KOPT-K1 (cell line): ENCODE data around the gene CENPQ.
"Not testable (repeated sequence)": the region's sequence is repeated elsewhere in the genome, so short reads cannot be mapped to it uniquely, and the experiment has no call there.

Experiments used
- H3K27ac ChIP-seq: fragments of 200-600 bp; sonication (generic); 2 replicates; pipeline ENCODE4 v1.5.1; 2016; ENCODE audit warnings: antibody characterized with exemption, mild to moderate bottlenecking, low read depth, low read length; ENCODE audit not compliant: poor library complexity, severe bottlenecking
- H3K36me3 ChIP-seq: fragments of 200-600 bp; sonication (generic); 2 replicates; pipeline ENCODE4 v1.5.1; 2017; ENCODE audit warnings: antibody characterized with exemption, mild to moderate bottlenecking, low read length, moderate library complexity; ENCODE audit not compliant: insufficient read depth
- H3K9me3 ChIP-seq: fragments of 200-600 bp; sonication (generic); 2 replicates; pipeline ENCODE4 v1.5.1; 2017; ENCODE audit warnings: antibody characterized with exemption, low read length, mild to moderate bottlenecking; ENCODE audit not compliant: insufficient read depth, poor library complexity, severe bottlenecking

Gene CENPQ

GRCh38 chr6:49462927-49463611, at the start of gene CENPQ, which contains the start of gene MMUT:
TSS of gene CENPQ (plus strand) at chr6:49463370. CDS start at chr6:49470177, 6,807 bp downstream.
TSS of gene MMUT (minus strand) at chr6:49463253. CDS start at chr6:49459466, 3,787 bp downstream.
- no peaks in the 10 kb centered on the region for H3K36me3 ChIP-seq
- no peaks in the 10 kb centered on the region for H3K9me3 ChIP-seq
- H3K27ac ChIP-seq: peak within 1 kb of the TSS; percentile 77

GRCh38 chr6:49415358-49415757, 47.8 kb upstream of the CENPQ start:
- H3K36me3 ChIP-seq: no peaks in the 10 kb centered on the region
- H3K9me3 ChIP-seq: no peaks in the 10 kb centered on the region
- no peak overlapping the region for H3K27ac ChIP-seq

- Histone ChIP-seq H3K27ac (no peak overlapping the region), H3K36me3 (no peaks in the 10 kb centered on the region)
These were observed 47.0 kb upstream of the CENPQ start for GRCh38 chr6:49416195-49416594.

GRCh38 chr6:49423817-49424216, 39.4 kb upstream of the CENPQ start:
- Histone ChIP-seq H3K27ac (no peak overlapping the region), H3K9me3 (no peaks in the 10 kb centered on the region), H3K36me3 (no peaks in the 10 kb centered on the region)

More at GRCh38 chr6:49416195-49416594, 47.0 kb upstream of the CENPQ start:
- H3K9me3 ChIP-seq: no peaks in the 10 kb centered on the region

- Histone ChIP-seq H3K27ac (no peak overlapping the region), H3K36me3 (peaks cover 17% of the 10 kb centered on the region), H3K9me3 (no peaks in the 10 kb centered on the region)
These were observed 33.0 kb upstream of the CENPQ start for GRCh38 chr6:49430187-49430586.

DNA sequence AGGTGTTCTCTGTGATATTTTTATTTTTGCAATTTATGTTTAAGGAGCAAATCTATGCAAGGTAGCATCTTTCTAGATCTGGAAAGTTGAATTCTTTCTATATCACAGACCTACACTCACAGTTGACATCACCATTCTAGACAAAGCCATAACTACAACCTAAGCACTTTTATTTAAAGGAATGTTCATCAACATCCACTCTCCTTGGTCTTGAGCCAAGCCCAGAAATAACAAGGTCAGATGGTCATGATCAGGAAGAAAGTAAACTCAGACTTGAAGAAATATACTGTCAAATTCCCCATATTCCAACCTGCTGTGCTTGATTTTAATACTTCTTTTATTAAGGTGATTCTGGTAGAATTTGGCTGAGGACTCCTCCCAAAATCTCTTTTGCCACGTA, 32.3 kb upstream of the CENPQ start:
- H3K27ac ChIP-seq: no peak overlapping the region
- H3K36me3 ChIP-seq: peaks cover 23% of the 10 kb centered on the region
- no peaks in the 10 kb centered on the region for H3K9me3 ChIP-seq

GRCh38 chr6:49453221-49453620, 9.9 kb upstream of the CENPQ start:
- H3K36me3 ChIP-seq: peaks cover 20% of the 10 kb centered on the region
- H3K27ac ChIP-seq: no peak overlapping the region
- H3K9me3 ChIP-seq: no peaks in the 10 kb centered on the region

DNA sequence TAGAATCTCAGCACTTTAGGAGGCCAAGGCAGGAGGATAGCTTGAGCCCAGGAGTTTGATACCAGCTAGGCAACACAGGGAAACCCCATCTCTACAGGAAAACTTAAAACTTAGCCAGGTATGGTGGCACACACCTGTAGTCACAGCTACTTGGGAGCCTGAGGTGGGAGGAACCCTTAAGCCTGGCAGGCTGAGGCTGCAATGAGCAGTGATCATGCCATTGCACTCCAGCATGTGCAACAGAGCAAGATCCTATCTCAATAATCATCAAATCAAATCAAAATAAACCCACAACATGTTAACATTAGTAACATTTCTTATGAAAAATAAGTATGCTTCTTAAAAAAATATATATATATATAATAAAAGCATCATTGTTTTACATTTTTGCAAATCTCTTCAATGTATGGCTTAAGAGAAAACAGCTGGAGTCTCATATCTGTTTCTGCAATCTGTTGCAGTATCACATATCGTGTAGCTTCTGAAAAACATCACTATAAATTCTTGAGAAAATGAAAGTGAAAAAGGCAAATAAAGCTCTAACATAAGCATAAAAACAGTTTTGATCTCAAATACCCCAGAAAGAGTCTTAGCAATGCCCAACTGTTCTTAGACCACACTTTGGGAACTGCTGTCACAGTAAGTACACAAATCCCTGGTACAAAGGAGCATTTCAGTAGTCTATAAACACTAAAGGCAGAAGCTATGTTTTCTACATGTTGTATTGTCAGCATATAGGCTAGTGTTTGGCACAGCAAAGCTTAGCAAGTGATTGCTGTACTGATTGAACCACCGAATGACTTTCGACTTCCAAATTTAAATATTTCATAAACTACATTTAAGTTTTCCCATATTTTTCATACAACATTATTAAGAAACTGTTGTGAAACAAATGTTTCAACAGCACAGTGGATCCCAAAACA, 8.1 kb upstream of the CENPQ start:
- Histone ChIP-seq H3K9me3 (no peaks in the 10 kb centered on the region), H3K36me3 (peaks cover 15% of the 10 kb centered on the region), H3K27ac (no peak overlapping the region)

- H3K36me3 ChIP-seq: peaks cover 7% of the 10 kb centered on the region; the same call in 1 of the 2 replicates
- no peaks in the 10 kb centered on the region for H3K9me3 ChIP-seq
- no peak overlapping the region for H3K27ac ChIP-seq
These were observed 5.4 kb upstream of the CENPQ start for GRCh38 chr6:49457771-49458170.

GRCh38 chr6:49462071-49462470, 1.1 kb upstream of the CENPQ start:
- Histone ChIP-seq H3K9me3 (no peaks in the 10 kb centered on the region), H3K27ac (peak overlapping the region; percentile 77), H3K36me3 (peaks cover 2% of the 10 kb centered on the region; the same call in 1 of the 2 replicates)

GRCh38 chr6:49462599-49462926, 607 bp upstream of the CENPQ start:
- Histone ChIP-seq H3K27ac (peak overlapping the region; percentile 77), H3K9me3 (no peaks in the 10 kb centered on the region), H3K36me3 (no peaks in the 10 kb centered on the region)

DNA sequence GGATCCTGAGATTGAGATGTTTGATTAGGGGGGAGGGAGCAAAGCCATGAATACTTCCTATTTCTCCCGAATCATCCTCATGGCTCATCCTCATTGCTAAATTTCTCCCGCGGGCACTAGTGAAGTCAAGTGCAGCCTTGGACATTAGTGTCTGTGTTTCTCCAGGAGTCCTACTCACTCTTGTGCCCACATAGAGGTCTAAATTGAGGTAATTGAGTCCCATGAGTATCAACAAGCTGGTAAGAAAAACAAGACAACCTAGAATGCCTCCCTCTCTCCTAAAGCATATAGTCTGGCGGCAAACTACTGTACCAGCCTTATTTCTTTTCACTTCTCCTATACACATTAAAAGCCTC, 420 bp downstream of the CENPQ start:
- peak overlapping the region; percentile 77 for H3K27ac ChIP-seq
- no peaks in the 10 kb centered on the region for H3K36me3 ChIP-seq
- H3K9me3 ChIP-seq: no peaks in the 10 kb centered on the region

DNA sequence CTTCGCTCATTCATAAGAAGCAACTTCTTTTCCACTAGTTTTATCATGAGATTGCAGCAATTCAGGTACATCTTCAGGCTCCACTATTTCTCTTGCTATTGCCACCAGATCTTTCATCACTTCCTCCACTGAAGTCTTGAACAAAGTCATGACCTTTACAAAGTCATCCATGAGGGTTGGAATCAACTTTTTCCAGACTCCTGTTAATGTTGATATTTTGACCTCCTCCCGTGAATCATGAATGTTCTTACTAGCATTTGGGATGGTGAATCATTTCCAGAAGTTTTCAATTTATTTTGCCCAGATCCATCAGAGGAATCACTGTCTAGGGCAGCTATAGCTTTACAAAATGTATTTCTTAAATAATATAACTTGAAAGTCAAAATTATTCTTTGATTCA, 1.5 kb downstream of the CENPQ start:
- no peak overlapping the region for H3K27ac ChIP-seq
- no peaks in the 10 kb centered on the region for H3K9me3 ChIP-seq
- H3K36me3 ChIP-seq: no peaks in the 10 kb centered on the region

DNA sequence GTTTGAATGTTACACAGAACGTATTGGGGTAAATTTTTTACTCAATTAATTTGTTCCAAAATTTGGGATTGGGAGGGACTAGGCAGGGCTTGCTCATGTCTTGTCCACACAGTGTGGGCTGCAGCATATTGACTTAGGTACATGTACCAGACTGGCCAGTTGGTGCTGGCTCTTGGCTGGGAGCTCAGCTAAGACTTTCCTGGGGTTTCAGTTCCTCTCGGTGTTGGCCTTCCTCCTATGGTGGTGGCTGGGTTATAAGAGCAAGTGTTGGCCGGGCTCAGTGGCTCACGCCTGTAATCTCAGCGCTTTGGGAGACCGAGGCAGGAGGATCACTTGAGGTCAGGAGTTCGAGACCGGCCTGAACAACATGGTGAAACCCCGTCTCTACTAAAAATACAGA, 4.9 kb downstream of the CENPQ start:
- no peaks in the 10 kb centered on the region for H3K9me3 ChIP-seq
- no peak overlapping the region for H3K27ac ChIP-seq
- peaks cover 23% of the 10 kb centered on the region for H3K36me3 ChIP-seq

DNA sequence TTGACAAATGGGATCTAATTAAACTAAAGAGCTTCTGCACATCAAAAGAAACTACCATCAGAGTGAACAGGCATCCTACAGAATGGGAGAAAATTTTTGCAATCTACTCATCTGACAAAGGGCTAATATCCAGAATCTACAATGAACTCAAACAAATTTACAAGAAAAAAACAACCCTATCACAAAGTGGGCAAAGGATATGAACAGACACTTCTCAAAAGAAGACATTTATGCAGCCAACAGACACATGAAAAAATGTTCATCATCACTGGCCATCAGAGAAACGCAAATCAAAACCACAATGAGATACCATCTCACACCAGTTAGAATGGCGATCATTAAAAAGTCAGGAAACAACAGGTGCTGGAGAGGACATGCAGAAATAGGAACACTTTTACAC, 13.4 kb downstream of the CENPQ start:
- H3K27ac ChIP-seq, H3K9me3 ChIP-seq: not testable (repeated sequence)
- H3K36me3 ChIP-seq: peaks cover 43% of the 10 kb centered on the region
